Endothelial cell of umbilical vein (primary cell): ENCODE results near the gene CEP55. TPM values are rescaled to one million over a fixed set of nuclear protein-coding genes. Genes with fewer than 3 reads are reported as not detected.

Source experiments
- BruUV-seq: library from RNA; stranded (reverse); fragments of 400-500 nt; replicated peaks from 2 replicates; lab custom pipeline; 2021; lab: Mats Ljungman, UMichigan
- CTCF ChIA-PET: fragments of 300-600, 350-600 bp; sonication (Branson Sonifier 250); formaldehyde crosslinking; loops from one replicate; lab custom pipeline; 2021; ENCODE audit warnings: antibody characterized with exemption, inconsistent platforms; lab: Charles Lee
- POLR2A ChIA-PET: fragments of 300-600, 350-600 bp; sonication (Branson Sonifier 250); formaldehyde crosslinking; loops from one replicate; lab custom pipeline; 2021; ENCODE audit warnings: antibody characterized with exemption, inconsistent platforms; lab: Charles Lee
- DNase-seq: peaks from one replicate; pipeline ENCODE4 v3.0.0-alpha.2; 2011; ENCODE audit warnings: low read depth, low spot score
- FAIRE-seq: peaks from 2 replicates; lab custom pipeline; 2011; peaks lifted over from hg19 to GRCh38; lab: Jason Lieb, UNC
- H2AFZ ChIP-seq: 2 replicates; pipeline ENCODE4 v1.6.0; 2012; ENCODE audit warnings: low read depth, low read length, control low read depth, inconsistent platforms
- H3K27ac ChIP-seq: 2 replicates; pipeline ENCODE4 v1.5.1; 2011; ENCODE audit warnings: low read depth, mild to moderate bottlenecking, control low read depth, low read length, moderate library complexity; ENCODE audit not compliant: insufficient read depth
- H3K27me3 ChIP-seq, 2 experiments: 2 replicates each; pipeline versions ENCODE4 v1.6.0 to v1.6.1; 2011; ENCODE audit warnings: low read length in 2 of 2, mixed read lengths in 1 of 2; ENCODE audit not compliant: control insufficient read depth in 2 of 2, insufficient read depth in 2 of 2
- H3K36me3 ChIP-seq, 2 experiments: 2 replicates in 1 of 2; 3 replicates in 1 of 2; pipeline ENCODE4 v1.5.1; 2011; ENCODE audit warnings: low read length in 2 of 2, mild to moderate bottlenecking in 1 of 2, moderate library complexity in 1 of 2; ENCODE audit not compliant: control insufficient read depth in 2 of 2, insufficient read depth in 2 of 2; ENCODE audit errors: extremely low read depth in 1 of 2
- H3K4me1 ChIP-seq: 3 replicates; pipeline ENCODE4 v1.5.1; 2011; ENCODE audit warnings: mild to moderate bottlenecking, low read length; ENCODE audit not compliant: control insufficient read depth, insufficient read depth; ENCODE audit errors: extremely low read depth
- H3K4me2 ChIP-seq: 2 replicates; pipeline ENCODE4 v1.6.1; 2011; ENCODE audit warnings: low read length, control low read depth, mixed read lengths; ENCODE audit not compliant: insufficient read depth
- H3K4me3 ChIP-seq, 3 experiments: fragments of 200-600 bp in 1 of 3; sonication (generic), shearing (Covaris generic) in 1 of 3; replicated peaks in 1 of 3; 2 replicates each; pipeline ENCODE4 v1.5.1; 2011 to 2016; ENCODE audit warnings: control low read depth in 3 of 3, low read length in 3 of 3, mild to moderate bottlenecking in 2 of 3, inconsistent platforms in 1 of 3, low read depth in 1 of 3, moderate library complexity in 1 of 3; ENCODE audit not compliant: insufficient read depth in 1 of 3
- H3K79me2 ChIP-seq: 2 replicates; pipeline ENCODE4 v1.6.0; 2012; ENCODE audit warnings: low read length, inconsistent platforms; ENCODE audit not compliant: control insufficient read depth, insufficient read depth
- H3K9ac ChIP-seq: replicated peaks from 2 replicates; pipeline ENCODE3; 2011; ENCODE audit warnings: low read length, control low read depth; ENCODE audit not compliant: insufficient read depth; ENCODE audit errors: extremely low read depth
- H3K9me1 ChIP-seq: replicated peaks from 3 replicates; pipeline ENCODE4 v1.6.0; 2011; ENCODE audit warnings: mild to moderate bottlenecking, low read length; ENCODE audit not compliant: control insufficient read depth, insufficient read depth; ENCODE audit errors: extremely low read depth
- H3K9me3 ChIP-seq: replicated peaks from 2 replicates; pipeline ENCODE4 v1.5.1; 2012; ENCODE audit warnings: low read length, inconsistent platforms; ENCODE audit not compliant: control insufficient read depth, insufficient read depth
- H4K20me1 ChIP-seq: replicated peaks from 2 replicates; pipeline ENCODE3; 2011; ENCODE audit warnings: mild to moderate bottlenecking, low read length; ENCODE audit not compliant: control insufficient read depth, insufficient read depth; ENCODE audit errors: extremely low read depth
- EZH2 ChIP-seq: IDR thresholded peaks from 2 replicates; pipeline ENCODE4 v1.6.1; 2012; ENCODE audit warnings: borderline replicate concordance, low read depth, mild to moderate bottlenecking, moderate library complexity, low read length, inconsistent platforms; ENCODE audit not compliant: severe bottlenecking
- FOS ChIP-seq: IDR thresholded peaks from 2 replicates; pipeline ENCODE4 v1.6.1; 2011; ENCODE audit warnings: mild to moderate bottlenecking, low read length, moderate library complexity, borderline replicate concordance; ENCODE audit not compliant: insufficient read depth
- GATA2 ChIP-seq: IDR thresholded peaks from 2 replicates; pipeline ENCODE4 v1.7.0; 2011; ENCODE audit warnings: low read depth, mild to moderate bottlenecking, moderate library complexity, mixed read lengths, low read length; ENCODE audit not compliant: insufficient read length, insufficient read depth
- JUN ChIP-seq: IDR thresholded peaks from 2 replicates; pipeline ENCODE4 v1.6.1; 2011; ENCODE audit warnings: borderline replicate concordance, low read depth; ENCODE audit not compliant: insufficient read length, insufficient read depth
- MAX ChIP-seq: IDR thresholded peaks from 2 replicates; pipeline ENCODE4 v1.6.1; 2011; ENCODE audit not compliant: insufficient read depth, insufficient read length
- MYC ChIP-seq: IDR thresholded peaks from one replicate; pipeline ENCODE4 v1.6.1; 2011; ENCODE audit warnings: mild to moderate bottlenecking, low read depth, low read length
- POLR2A ChIP-seq: IDR thresholded peaks from 2 replicates; pipeline ENCODE4 v1.6.1; 2012; ENCODE audit warnings: low read depth, mild to moderate bottlenecking, control low read depth, low read length
- POLR2AphosphoS5 ChIP-seq: IDR thresholded peaks from 2 replicates; pipeline ENCODE4 v1.6.1; 2012; ENCODE audit warnings: low read depth, mild to moderate bottlenecking, control low read depth, low read length, moderate library complexity; ENCODE audit not compliant: insufficient read depth
- dilution Hi-C: fragments of 300-500 bp; cut with MboI; formaldehyde crosslinking; loops from one replicate; pipeline ENCODE4 v1.15.0; 2019; ENCODE audit warnings: low sequenced_read_pairs; ENCODE audit not compliant: extremely low pct_ligation_motif_present
- intact Hi-C: fragments of 100-400 bp; cut with micrococcal nuclease; formaldehyde crosslinking; loops from one replicate; pipeline ENCODE4 v1.10.0; 2022
- polyA plus RNA-seq, 4 experiments: library from polyadenylated mRNA; depleted of rRNA in 3 of 4; stranded (reverse) in 3 of 4; unstranded in 1 of 4; fragments of >200 nt; gene quantifications; 2 replicates each; pipeline versions ENCODE4 v1.2.1 to v1.2.3, GENCODE V29; 2011 to 2012; ENCODE audit warnings: missing spikeins in 1 of 4
- total RNA-seq: library from RNA; stranded (reverse); gene quantifications from 2 replicates; pipeline ENCODE4 v1.2.3, GENCODE V29; 2021
- TF ChIP-seq, protein P1 (sequence below), 2 donors: IDR thresholded peaks; 1 replicate in 1 of 2; 2 replicates in 1 of 2; pipeline ENCODE4 v1.5.1; 2011; ENCODE audit warnings: low read length in 2 of 2, mild to moderate bottlenecking in 2 of 2, moderate library complexity in 2 of 2, control low read depth in 1 of 2, inconsistent platforms in 1 of 2, low read depth in 1 of 2; ENCODE audit not compliant: insufficient read depth in 1 of 2; ENCODE audit errors: extremely low read depth in 1 of 2

CEP55 gene
- total and polyA plus RNA-seq, 2 donors (not counting 3 experiments of a cell fraction or from before 2014, with no cell fraction given): 17.4 to 63.0 TPM

DNA sequence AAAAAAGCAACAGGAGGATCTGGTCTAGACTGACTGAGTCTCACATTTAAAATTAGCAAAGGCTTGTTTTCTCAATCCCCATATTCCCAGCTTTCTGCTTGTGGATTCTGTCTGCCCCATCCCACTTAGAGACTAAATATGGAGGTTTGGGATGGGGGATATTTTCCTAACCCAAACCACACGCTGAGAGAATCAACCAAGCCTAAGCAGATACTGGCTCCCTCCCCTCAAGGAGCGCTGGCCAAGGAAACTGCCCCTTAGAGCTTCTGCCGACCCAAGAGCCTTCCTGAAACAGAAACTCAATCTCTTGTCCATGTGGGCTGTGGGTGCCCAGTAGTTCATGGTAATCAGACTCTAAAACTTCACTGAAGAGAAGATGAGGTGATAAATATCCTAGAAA lies 74.0 kb downstream of the CEP55 start:
- Histone ChIP-seq H3K27me3 (peaks cover 54 to 56% of the 10 kb centered on the region in 2 experiments), H4K20me1 (no peaks in the 10 kb centered on the region), H3K4me2 (no peak overlapping the region), H3K27ac (no peak overlapping the region), H3K9me3 (no peaks in the 10 kb centered on the region), H3K9ac (no peak overlapping the region), H3K36me3 (no peaks in the 10 kb centered on the region), H2AFZ (no peak overlapping the region), H3K4me1 (peaks cover 3% of the 10 kb centered on the region), H3K4me3 (no peak overlapping the region), H3K9me1 (no peaks in the 10 kb centered on the region), H3K79me2 (no peaks in the 10 kb centered on the region)
- DNase-seq (no peak), FAIRE-seq (no peak)
- TF ChIP-seq POLR2A (no peak), MAX (no peak), MYC (no peak), POLR2AphosphoS5 (no peak), FOS (no peak), EZH2 (no peak), JUN (no peak), GATA2 (no peak)
- TF ChIP-seq, protein P1, sequence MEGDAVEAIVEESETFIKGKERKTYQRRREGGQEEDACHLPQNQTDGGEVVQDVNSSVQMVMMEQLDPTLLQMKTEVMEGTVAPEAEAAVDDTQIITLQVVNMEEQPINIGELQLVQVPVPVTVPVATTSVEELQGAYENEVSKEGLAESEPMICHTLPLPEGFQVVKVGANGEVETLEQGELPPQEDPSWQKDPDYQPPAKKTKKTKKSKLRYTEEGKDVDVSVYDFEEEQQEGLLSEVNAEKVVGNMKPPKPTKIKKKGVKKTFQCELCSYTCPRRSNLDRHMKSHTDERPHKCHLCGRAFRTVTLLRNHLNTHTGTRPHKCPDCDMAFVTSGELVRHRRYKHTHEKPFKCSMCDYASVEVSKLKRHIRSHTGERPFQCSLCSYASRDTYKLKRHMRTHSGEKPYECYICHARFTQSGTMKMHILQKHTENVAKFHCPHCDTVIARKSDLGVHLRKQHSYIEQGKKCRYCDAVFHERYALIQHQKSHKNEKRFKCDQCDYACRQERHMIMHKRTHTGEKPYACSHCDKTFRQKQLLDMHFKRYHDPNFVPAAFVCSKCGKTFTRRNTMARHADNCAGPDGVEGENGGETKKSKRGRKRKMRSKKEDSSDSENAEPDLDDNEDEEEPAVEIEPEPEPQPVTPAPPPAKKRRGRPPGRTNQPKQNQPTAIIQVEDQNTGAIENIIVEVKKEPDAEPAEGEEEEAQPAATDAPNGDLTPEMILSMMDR (IDR thresholded peaks at IDR 0.05; ENCODE audit: extremely low read depth in 1 of 2, insufficient read depth in 1 of 2, low read depth in 1 of 2, low read length in 2 of 2): no peak
- ChIA-PET CTCF (interaction anchor here (1.2 to 1.6 kb wide), 2 partner anchors 15 to 26 kb away, joined by 3 to 7 read pairs; no protein-coding TSS in a partner anchor), POLR2A (no interaction called here)
- dilution Hi-C loops: no loop called here
- intact Hi-C loops: no loop called here
- no TSS peak for BruUV-seq
